Measurements from ENCODE around the gene ZBTB38.

ZBTB38 gene

DNA sequence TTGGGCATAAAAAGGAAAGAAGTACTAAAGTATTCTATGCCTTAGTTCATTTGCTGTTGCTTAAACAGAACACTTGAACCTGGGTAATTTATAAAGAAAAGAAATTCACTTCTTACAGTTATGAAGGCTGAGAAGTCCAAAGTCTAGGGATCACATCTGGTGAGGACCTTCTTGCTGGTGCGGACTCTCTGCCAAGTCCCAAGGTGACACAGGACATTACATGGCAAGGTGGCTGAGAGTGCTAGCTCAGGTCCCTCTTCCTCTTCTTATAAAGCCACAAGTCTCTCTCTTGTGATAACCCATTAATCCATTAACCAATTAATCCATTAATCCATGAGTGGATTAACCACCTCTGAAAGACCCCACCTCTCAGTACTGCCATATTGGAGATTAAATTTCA, 3.1 kb upstream of the ZBTB38 start:
- Histone ChIP-seq H3K27me3 (ENCODE audit: insufficient read depth, poor library complexity, severe bottlenecking) (peaks cover 4% of the 10 kb centered on the region), H3K4me3 (replicated peaks; ENCODE audit: insufficient read depth, low read length) (no peak overlapping the region), H3K27ac (replicated peaks) (no peak overlapping the region)
- DNase-seq (ENCODE audit: low read depth in 1 of 2, low spot score in 1 of 2), result no peak
- TF ChIP-seq SPI1 (IDR thresholded peaks at IDR 0.05; ENCODE audit: borderline replicate concordance, low read depth), result no peak
- TF ChIP-seq POLR2AphosphoS5 (IDR thresholded peaks at IDR 0.05; ENCODE audit: low read depth), result no peak
- no peak for TF ChIP-seq GABPA (IDR thresholded peaks at IDR 0.05; ENCODE audit: low read depth)
- TF ChIP-seq, protein P1, sequence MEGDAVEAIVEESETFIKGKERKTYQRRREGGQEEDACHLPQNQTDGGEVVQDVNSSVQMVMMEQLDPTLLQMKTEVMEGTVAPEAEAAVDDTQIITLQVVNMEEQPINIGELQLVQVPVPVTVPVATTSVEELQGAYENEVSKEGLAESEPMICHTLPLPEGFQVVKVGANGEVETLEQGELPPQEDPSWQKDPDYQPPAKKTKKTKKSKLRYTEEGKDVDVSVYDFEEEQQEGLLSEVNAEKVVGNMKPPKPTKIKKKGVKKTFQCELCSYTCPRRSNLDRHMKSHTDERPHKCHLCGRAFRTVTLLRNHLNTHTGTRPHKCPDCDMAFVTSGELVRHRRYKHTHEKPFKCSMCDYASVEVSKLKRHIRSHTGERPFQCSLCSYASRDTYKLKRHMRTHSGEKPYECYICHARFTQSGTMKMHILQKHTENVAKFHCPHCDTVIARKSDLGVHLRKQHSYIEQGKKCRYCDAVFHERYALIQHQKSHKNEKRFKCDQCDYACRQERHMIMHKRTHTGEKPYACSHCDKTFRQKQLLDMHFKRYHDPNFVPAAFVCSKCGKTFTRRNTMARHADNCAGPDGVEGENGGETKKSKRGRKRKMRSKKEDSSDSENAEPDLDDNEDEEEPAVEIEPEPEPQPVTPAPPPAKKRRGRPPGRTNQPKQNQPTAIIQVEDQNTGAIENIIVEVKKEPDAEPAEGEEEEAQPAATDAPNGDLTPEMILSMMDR (IDR thresholded peaks at IDR 0.05; ENCODE audit: insufficient read depth, low read length), result no peak
- TF ChIP-seq, protein P2, sequence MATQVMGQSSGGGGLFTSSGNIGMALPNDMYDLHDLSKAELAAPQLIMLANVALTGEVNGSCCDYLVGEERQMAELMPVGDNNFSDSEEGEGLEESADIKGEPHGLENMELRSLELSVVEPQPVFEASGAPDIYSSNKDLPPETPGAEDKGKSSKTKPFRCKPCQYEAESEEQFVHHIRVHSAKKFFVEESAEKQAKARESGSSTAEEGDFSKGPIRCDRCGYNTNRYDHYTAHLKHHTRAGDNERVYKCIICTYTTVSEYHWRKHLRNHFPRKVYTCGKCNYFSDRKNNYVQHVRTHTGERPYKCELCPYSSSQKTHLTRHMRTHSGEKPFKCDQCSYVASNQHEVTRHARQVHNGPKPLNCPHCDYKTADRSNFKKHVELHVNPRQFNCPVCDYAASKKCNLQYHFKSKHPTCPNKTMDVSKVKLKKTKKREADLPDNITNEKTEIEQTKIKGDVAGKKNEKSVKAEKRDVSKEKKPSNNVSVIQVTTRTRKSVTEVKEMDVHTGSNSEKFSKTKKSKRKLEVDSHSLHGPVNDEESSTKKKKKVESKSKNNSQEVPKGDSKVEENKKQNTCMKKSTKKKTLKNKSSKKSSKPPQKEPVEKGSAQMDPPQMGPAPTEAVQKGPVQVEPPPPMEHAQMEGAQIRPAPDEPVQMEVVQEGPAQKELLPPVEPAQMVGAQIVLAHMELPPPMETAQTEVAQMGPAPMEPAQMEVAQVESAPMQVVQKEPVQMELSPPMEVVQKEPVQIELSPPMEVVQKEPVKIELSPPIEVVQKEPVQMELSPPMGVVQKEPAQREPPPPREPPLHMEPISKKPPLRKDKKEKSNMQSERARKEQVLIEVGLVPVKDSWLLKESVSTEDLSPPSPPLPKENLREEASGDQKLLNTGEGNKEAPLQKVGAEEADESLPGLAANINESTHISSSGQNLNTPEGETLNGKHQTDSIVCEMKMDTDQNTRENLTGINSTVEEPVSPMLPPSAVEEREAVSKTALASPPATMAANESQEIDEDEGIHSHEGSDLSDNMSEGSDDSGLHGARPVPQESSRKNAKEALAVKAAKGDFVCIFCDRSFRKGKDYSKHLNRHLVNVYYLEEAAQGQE (IDR thresholded peaks at IDR 0.05; ENCODE audit: insufficient replicate concordance, low read depth), result no peak

DNA sequence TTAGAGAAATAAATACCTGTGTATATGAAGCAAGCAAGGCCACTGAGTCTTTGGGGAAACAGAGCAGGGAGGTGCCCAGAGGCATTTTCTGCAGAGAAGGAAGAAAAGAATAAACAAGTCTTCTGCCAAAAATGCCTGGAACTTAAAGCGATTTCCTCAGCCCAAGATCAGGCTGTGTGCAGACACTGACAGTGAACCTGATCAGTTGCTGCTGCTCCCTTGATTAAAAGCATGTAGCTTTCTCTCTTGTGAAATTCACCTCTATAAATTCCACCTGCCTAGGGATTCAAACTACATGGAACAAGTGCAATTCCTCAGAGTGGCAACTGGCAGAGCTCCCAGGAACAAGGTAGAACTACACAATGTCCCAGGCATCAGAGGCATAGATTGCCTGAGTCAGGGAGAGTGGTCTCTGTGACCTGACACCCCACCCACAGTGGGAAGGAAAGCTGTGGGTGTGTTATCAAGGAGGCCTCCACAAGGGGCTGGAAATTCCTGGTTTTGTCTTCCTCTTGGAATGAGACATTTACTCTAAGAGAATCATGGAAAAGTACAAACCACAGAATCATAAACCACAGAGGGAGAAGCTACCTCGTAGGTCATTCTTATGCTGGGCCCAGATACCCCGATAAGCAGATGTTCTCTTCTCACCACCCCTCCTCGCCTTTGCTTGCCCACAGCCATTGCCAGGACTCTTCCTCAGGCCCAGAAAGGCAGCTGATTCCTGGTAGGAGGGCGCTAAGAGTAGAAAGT, 1.8 kb upstream of the ZBTB38 start:
- Histone ChIP-seq H3K27me3 (ENCODE audit: insufficient read depth, poor library complexity, severe bottlenecking) (peaks cover 4% of the 10 kb centered on the region), H3K4me3 (replicated peaks; ENCODE audit: insufficient read depth, low read length) (no peak overlapping the region), H3K27ac (replicated peaks) (no peak overlapping the region)
- TF ChIP-seq SPI1 (IDR thresholded peaks at IDR 0.05; ENCODE audit: borderline replicate concordance, low read depth) (no peak), GABPA (IDR thresholded peaks at IDR 0.05; ENCODE audit: low read depth) (no peak), POLR2AphosphoS5 (IDR thresholded peaks at IDR 0.05; ENCODE audit: low read depth) (no peak)
- TF ChIP-seq, protein P1 (IDR thresholded peaks at IDR 0.05; ENCODE audit: insufficient read depth, low read length), result no peak
- TF ChIP-seq, protein P2 (IDR thresholded peaks at IDR 0.05; ENCODE audit: insufficient replicate concordance, low read depth), result no peak
- DNase-seq (ENCODE audit: low read depth in 1 of 2, low spot score in 1 of 2), result no peak

DNA sequence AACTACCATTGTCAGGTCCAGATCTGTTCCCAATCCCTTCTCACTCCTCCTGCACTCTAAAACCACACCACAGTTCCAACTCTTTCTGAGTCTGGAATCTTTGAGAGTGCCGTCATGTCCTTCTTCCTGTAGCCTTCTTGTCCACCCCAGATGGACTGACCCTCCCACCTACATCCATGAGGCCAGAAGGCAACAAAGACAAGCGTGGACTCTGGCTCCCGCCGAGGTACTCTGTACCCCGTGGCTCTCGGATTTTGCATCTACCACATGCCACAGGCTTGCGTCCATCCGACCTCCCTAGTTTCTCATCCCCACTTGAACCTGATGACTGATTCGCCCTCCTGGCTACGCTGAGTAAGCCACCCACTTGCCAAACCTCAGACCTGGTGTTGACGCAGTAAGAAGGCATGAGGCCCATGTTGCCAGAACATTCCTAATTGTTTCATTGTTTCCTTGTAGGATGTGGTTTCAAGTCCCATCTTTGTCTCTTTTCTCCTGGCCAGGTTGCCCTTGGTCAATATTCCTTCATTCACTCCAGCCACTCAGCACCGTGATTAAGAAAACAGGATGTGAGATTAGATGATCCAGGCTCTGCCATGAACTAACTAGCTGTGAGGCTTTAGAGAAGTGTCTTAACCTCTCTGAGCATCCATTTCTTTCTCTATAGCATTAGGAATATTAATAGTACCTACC, 1.1 kb upstream of the ZBTB38 start:
- Histone ChIP-seq H3K4me3 (replicated peaks; ENCODE audit: insufficient read depth, low read length) (no peak overlapping the region), H3K27me3 (ENCODE audit: insufficient read depth, poor library complexity, severe bottlenecking) (peaks cover 2% of the 10 kb centered on the region), H3K27ac (replicated peaks) (no peak overlapping the region)
- TF ChIP-seq POLR2AphosphoS5 (IDR thresholded peaks at IDR 0.05; ENCODE audit: low read depth) (no peak), GABPA (IDR thresholded peaks at IDR 0.05; ENCODE audit: low read depth) (no peak), SPI1 (IDR thresholded peaks at IDR 0.05; ENCODE audit: borderline replicate concordance, low read depth) (no peak)
- TF ChIP-seq, protein P1 (IDR thresholded peaks at IDR 0.05; ENCODE audit: insufficient read depth, low read length), result no peak
- TF ChIP-seq, protein P2 (IDR thresholded peaks at IDR 0.05; ENCODE audit: insufficient replicate concordance, low read depth), result no peak
- DNase-seq (ENCODE audit: low read depth in 1 of 2, low spot score in 1 of 2), result no peak
